GM23248 (cell line): Measurements from ENCODE around the gene EML3.

ENCODE experiments used
- EZH2 ChIP-seq: fragments of 200-600 bp; sonication (generic); IDR thresholded peaks from 2 replicates; pipeline ENCODE4 v1.6.1; 2018; ENCODE audit warnings: antibody characterized with exemption, mild to moderate bottlenecking; ENCODE audit not compliant: insufficient read depth, poor library complexity, severe bottlenecking
- EZH2phosphoT487 ChIP-seq: fragments of 200-600 bp; sonication (generic); IDR thresholded peaks from 2 replicates; pipeline ENCODE4 v1.6.1; 2018; ENCODE audit warnings: antibody characterized with exemption, moderate library complexity, mild to moderate bottlenecking, low read depth; ENCODE audit not compliant: insufficient read depth

DNA sequence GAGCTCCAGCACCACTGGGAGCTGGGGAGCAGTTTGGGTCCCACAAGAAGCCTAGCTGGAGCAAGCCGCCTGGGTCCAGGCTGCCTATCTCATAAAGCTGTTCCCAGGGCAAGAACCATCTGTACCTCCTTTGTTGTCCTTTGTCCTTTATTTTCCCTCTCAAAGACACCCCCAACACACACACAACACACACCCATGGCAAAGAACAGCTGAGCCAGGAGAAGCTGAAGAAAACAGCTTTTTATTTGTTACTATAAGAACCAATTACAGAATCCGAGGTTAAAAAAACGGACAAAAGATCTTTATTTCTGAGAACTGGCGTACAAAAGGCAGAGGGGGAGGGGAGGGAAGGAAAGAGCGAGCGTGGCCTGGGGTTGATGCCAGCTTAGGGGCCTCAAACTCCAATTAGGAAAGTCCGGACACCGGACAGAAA is 19.6 kb downstream of the EML3 start:
- no peak for TF ChIP-seq EZH2
- TF ChIP-seq EZH2phosphoT487, result no peak
